Daoy (cell line): ENCODE results near the gene ADGRL3. TPM values are rescaled to one million over a fixed set of nuclear protein-coding genes. Genes with fewer than 3 reads are reported as not detected.
A peak's percentile ranks its signal among the peaks of the same experiment; 100 is the strongest.
"Not testable (repeated sequence)": the region's sequence is repeated elsewhere in the genome, so short reads cannot be mapped to it uniquely, and the experiment has no call there.

Experiments used
- DNase-seq: peaks from one replicate; pipeline ENCODE4 v3.0.0-alpha.2; 2015; ENCODE audit warnings: low read depth
- total RNA-seq: library from RNA; depleted of rRNA; stranded (reverse); fragments of >200 nt; shearing (Covaris generic); gene quantifications from 2 replicates; pipeline ENCODE4 v1.2.3, GENCODE V29; 2014

ADGRL3 gene
- total RNA-seq, 1 experiment from 2014 or later = 4.6 TPM

GRCh38 chr4:61805227-61805626 is 605.1 kb downstream of the ADGRL3 start:
- DNase-seq = no peak

DNA sequence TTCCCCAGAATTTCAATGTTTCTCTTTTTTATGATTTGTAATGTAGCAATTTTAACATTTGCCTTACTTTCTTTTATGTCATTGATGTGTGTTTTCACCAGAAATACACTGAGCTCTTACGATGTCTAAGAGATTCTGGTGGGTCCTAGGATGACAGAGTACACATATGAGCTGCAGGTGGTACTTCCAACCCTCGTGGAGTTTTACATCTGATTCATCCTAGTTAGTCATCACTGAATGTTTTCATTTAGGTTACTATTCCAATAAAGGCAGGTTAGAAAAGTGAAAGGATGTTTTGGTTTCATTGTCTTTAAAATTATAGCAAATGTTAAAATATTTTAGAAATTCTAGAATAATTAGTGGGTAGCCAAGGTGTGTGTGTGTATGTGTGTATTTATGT is 605.9 kb downstream of the ADGRL3 start:
- peak; percentile 8 for DNase-seq

DNA sequence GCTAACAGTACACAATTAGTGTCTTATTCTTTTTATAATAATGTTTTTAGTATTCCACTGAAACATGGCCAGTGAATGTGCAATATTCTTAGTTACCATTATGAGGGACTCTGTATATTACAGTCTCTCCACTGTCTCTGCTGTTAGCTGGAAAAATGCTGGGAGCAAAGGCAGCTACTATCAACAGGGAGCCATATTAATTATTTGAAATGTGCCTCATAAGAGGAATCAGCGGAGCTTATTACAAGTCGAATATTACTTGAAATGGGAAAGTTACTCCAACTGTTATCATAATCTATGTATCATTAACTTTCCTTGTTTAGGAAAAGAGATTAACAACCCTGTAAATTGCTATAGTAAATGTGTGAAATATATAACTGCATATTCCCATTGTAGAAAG is 612.0 kb downstream of the ADGRL3 start:
- DNase-seq = no peak

DNA sequence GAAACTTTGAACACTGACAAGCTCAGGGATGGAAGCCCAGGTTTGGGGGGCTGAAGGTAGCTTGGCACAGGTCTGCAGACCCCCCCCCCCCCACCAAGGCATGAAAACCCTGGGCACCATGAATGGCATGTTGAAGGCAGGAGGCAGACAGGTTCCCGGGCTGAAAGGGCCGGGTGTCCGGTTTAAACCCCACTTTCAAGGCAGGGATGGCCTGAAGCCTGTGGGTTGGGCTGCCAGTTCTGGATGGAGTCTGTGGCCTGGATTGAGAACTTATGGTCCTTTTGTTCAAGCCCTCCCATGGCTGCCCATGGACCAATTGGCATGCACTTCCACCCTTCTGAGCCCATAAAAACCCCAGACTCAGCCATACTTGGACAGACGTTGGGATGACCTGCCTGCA is 616.9 kb downstream of the ADGRL3 start:
- DNase-seq = no peak

- no peak for DNase-seq
Observed at GRCh38 chr4:61820136-61820535, 620.0 kb downstream of the ADGRL3 start.

DNA sequence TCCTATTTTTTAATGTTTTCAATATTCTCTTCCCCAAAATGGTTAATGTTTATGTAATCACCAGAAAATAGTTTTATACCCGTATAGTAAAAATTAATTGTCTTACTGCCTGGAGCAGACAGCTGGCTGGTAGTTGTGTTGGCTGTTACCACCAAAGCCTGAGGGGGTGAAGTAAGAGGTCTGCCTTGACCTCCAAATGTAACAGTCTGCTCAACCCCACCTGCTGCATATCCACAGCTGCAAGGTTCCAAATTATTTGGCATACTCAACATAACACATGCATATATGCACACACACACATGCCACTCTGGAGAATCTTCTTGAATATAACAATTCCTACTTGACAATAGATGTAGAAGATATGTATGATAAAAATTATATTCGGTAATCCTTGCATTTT is 624.3 kb downstream of the ADGRL3 start:
- DNase-seq = no peak

DNA sequence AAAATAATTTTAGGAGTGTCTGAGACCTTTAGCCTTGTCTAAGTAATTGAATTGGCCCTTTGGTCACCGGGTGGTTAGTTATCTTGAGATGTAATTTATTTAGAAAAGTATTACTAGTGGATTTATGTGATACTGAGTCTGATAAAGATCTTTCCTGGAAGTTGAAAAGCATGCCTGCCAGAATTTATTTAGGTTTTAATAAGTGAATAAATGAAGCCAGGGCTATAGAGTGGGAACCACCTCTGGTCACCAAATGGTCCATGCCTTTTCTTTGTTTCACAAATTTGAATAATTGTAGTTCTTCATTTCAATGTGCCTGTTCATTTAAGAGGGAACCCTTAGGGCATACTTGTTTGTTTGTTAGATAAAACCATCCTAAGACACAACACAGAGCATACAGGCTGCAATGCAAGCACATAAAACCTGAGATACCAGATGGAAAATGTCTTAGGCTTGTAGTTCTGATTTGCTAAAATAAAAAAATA is 627.8 kb downstream of the ADGRL3 start:
- no peak for DNase-seq

- DNase-seq = no peak
Observed at GRCh38 chr4:61828960-61829359, 628.8 kb downstream of the ADGRL3 start.

GRCh38 chr4:61831987-61832386 is 631.9 kb downstream of the ADGRL3 start:
- no peak for DNase-seq

GRCh38 chr4:61837395-61837794 is 637.3 kb downstream of the ADGRL3 start:
- no peak for DNase-seq

- DNase-seq = no peak
Observed at GRCh38 chr4:61838072-61838471, 637.9 kb downstream of the ADGRL3 start.

DNA sequence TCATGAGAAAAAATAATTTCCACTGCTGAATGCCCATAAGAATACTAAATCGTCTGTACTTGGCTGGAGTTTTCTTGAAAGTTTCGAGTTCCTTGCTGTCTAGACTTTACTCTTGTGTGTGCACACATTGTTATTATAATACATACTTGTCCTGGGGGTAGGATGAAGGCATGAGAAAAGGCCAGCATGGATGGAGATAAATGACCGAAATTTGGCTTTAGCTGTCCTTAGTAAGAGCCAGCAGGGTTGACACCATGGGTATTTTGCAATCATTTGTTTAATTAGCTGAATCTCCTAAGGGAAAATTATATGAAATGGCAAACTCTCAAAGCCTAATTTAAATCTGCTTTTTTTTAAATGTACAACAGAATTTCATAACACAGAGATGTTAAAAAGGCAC is 641.6 kb downstream of the ADGRL3 start:
- DNase-seq = no peak

GRCh38 chr4:61851126-61851525 is 651.0 kb downstream of the ADGRL3 start:
- DNase-seq = no peak

DNA sequence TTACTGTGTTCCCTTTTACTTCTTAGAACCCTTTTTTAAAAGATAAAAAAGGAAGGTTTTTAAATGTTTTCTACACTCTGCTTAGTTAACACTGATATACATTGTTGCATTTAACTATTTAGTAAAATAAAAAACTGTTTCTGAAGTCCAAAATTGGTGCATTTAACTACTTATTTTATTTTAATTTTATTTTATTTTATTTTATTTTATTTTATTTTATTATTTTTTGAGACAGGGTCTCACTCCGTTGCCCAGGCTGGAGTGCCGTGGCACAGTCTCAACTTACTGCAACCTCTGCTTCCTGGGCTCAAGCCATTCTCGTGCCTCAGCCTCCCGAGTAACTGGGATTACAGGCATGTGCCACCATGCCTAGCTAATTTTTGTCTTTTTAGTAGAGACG is 652.0 kb downstream of the ADGRL3 start:
- not testable (repeated sequence) for DNase-seq

DNA sequence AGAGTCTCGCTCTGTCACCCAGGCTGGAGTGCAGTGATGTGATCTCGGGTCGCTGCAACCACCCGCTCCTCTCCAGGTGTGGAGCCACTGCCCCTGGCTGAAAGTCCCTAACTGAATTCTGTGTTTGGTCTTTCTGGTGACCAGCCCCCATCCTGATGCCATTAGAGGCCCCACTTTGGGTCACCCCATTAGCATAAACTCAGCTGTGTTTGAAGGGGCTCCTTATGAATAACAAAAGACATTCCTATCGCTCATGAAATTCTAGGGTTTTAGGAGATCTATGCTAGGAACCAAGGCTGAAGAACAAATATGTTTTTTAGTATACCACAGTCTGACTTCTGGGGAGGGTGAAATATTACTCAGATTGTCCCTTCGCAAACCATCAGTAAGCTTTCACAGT is 652.9 kb downstream of the ADGRL3 start:
- no peak for DNase-seq

GRCh38 chr4:61860376-61860775 is 660.2 kb downstream of the ADGRL3 start:
- no peak for DNase-seq

- no peak for DNase-seq
Observed at GRCh38 chr4:61864286-61864685, 664.2 kb downstream of the ADGRL3 start.

DNA sequence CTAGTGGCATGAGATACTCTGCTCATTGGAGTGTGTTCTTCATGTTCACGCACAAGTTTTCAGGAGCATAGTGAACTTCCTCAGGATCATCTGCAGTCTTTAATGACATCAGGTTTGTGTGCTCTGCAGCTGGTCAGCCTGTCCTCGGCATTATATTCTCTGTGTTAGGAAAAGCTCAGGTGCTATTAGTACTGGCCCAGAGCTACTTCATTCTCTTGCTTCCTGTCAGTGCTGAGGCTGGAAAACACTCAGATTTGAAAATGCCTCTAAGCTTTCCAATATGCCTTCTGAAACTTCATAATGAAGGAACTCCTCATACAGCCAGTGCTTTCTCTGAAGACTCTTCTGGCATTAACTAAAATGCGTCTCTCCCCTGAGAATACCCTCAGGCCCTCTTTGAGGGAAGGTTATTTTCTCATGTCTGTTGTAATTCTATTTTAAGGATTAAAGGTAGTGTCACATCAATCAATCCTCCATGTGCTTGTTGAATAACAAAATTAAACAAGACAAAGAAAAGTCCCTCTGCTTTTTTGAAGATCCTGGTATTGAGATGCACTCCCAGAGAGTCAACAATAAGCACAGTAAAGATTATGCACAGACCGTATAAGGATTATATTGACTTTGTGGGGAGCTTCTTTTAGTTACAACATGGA is 666.4 kb downstream of the ADGRL3 start:
- DNase-seq = no peak

DNA sequence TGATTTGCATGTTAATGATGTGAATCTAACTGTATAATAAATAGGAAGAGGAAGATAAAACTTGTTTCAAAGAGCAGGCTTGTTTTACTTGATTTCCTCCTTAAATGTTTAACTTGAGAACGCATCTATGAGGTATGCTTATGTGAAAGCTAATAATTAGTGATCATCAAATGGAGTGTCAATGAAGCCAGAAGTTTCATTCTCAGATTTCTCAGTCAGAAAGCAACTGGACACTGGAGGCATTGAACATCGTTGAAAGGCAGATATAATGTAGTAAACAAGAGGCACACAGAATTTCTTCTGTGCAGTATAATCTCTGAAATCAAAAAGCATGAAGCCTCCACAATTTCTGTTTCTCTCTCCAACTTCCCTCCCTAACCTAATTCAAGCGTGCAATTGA is 672.9 kb downstream of the ADGRL3 start:
- DNase-seq = no peak

- DNase-seq = no peak
Observed at GRCh38 chr4:61877266-61877665, 677.1 kb downstream of the ADGRL3 start.

DNA sequence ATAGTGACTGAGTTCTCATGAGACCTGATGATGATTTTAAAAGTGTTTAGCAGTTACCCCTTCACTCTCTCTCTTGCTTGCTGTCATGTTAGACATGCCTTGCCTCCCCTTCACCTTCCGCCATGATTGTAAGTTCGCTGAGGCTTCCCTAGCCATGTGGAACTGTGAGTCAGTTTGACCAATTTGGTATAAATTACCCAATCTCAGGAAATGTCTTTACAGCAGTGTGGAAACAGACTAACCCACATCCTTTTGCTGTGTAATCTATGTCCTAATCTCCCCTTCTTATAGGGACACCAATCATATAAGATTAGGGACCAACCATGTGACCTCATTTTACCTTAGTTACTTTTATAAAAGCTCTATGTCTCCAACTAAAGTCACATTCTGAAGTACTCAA is 677.8 kb downstream of the ADGRL3 start:
- DNase-seq = peak; percentile 6

DNA sequence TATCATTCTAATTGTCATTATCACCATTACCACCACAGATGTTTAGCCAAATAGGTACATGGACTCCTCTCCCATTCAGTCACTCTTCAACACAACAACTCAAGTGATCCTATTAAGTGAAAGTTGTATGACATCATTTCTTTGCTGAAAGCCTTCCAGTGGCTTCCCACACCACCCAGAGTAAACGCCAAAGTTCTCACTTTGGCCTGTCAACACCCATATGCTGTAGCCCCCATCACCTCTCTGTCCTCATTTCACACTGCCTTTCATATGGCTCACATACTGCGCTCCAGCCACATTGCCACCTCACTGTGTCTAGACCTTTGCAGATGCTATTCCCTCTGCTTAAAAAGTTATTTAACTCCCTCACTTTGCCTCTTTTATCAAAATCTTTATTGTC is 682.3 kb downstream of the ADGRL3 start:
- no peak for DNase-seq

DNA sequence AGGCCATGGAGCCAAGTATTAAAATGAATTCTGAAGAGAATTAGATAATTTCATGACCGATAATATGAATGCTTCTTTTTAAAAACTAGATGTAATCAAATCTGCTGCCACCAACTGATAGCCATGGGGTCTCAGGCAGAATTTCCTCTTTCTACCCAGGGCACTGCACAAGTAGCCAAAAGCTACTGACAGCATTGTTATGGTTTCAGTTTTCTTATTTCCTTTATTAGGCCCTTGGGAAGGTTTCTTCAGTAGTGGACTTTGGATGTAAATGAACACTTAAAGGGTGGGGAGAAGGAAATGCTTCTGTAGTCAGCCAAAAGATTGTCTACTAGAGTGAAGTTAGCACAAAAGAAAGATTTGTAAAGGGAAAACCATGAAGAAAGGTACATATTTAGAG is 686.0 kb downstream of the ADGRL3 start:
- DNase-seq = no peak

GRCh38 chr4:61889117-61889516 is 689.0 kb downstream of the ADGRL3 start:
- DNase-seq = no peak
